GM21717 (cell line): Measurements from ENCODE around the gene DENND1A.

ENCODE experiments used
- ATAC-seq: cut with Tn5 transposase; IDR thresholded peaks from one replicate; pipeline ENCODE4 v1.9.1; 2021; ENCODE audit warnings: mild to moderate bottlenecking, moderate library complexity; ENCODE audit not compliant: unreplicated experiment

Gene DENND1A

DNA sequence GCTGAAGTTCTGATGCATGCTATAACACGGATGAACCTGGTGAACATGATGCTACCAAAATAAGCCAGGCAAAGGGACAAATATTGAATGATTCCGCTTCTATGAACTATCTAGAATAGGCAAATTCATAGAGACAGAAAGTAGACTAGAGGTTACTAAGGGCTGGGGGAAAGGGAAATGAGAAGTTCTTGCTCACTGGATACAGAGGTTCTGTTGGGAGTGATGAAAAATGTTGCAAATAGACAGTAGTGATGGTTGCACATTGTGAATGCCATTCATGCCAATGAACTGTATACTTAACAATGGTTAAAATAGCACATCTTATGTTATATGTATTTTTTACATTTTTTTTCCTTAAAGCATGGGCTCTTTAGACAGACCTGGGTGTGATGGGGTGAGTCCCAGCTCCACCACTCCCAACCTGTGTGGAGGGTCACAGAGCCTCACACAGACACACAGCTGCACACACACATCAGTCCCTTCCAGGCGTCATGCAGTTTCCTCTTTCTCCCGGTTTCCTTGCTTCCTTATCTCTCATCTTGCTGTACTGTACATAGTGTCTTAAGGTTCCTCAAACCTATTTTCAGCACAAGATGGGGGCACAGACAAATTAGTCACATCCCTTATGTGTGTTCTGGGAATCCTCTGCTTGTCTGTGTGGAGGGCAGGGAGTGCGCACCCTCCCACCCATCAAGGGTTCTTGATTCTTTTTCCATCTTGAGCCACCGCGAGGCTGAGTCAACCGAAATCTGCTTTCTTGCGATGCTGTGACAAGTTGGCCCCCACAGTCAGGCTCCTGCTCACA lies 381.0 kb downstream of the DENND1A start:
- no peak for ATAC-seq

- ATAC-seq, result no peak
These were observed 385.7 kb downstream of the DENND1A start for GRCh38 chr9:123544007-123544827.

GRCh38 chr9:123543492-123543891 lies 386.4 kb downstream of the DENND1A start:
- no peak for ATAC-seq

GRCh38 chr9:123542435-123543225 lies 387.3 kb downstream of the DENND1A start:
- ATAC-seq, result no peak

GRCh38 chr9:123541411-123541810 lies 388.5 kb downstream of the DENND1A start:
- no peak for ATAC-seq

DNA sequence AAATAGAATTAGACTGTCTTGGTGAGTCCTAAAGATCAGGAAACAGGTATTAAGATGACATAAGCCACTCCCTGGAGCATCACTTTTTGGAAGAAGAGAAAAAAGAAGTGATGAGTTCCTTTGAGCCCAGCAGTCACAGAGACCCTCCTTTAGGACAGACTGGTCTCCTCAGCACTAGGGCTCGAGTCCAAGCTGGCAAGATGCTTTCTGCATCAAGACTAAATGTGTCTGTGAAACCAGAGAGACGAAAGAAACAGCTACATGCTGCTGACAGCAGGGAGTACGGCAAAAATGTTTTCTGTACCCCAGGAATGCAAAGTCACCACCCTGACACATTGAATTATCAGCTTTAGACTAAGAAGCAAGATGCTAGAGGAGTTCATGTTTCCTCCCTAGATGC lies 389.5 kb downstream of the DENND1A start:
- ATAC-seq, result no peak

DNA sequence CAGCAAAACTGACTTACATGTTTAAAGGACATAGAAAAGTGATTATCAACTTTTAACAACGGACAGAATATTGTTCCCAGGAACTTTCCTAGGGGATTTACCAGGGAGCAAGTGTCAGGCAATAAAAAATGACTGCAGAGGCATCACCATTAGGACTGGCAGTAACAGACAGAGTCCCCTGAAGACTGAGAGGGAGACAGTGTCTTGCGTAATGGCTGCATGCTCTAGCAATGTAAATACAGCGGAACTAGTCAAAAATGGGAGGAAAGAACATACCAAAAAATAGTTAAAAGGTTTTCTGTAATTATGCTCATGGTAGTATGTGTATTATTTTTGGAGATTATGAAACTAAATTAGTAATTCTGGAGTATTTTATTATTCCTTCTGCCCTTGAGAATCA lies 392.1 kb downstream of the DENND1A start:
- no peak for ATAC-seq

- ATAC-seq, result no peak
These were observed 393.5 kb downstream of the DENND1A start for GRCh38 chr9:123536455-123536868.

GRCh38 chr9:123534336-123534735 lies 395.6 kb downstream of the DENND1A start:
- ATAC-seq, result no peak

DNA sequence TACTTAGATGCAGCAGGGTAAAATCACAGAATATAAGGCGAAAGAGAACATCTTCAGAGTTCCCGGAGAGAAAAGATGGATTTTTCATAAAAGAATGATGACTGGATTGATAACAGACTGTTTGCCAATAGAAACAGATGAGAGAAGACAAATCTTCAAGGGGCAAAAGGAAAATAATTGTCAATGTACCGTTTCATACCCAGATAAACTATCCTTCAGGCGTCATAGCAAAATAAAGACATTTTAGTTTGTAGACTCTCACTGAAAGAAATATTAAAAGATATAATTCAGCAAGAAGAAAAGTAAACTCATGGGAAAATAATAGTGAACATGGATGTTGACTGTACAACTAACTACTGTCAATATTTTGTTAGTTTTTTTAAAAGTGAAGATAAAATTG lies 399.7 kb downstream of the DENND1A start:
- no peak for ATAC-seq

DNA sequence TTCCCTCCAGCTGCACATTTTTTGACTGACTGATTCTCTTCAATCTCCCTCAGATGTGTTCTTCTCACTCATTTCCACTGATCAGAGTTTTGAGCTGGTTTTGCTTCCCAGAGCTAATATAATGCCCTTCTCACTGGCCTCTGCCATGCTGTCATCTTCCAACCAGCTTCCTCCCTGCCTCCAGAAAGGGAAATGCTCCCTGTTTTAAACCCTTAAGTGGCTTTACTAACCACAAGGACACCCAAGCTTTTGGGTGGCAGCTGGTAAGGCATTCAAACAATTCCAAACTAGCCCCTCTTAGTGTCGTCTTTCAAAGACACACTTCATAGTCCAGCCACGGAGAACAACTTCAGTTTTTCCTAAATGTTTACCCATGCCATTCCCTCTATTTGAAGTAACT lies 401.4 kb downstream of the DENND1A start:
- no peak for ATAC-seq

DNA sequence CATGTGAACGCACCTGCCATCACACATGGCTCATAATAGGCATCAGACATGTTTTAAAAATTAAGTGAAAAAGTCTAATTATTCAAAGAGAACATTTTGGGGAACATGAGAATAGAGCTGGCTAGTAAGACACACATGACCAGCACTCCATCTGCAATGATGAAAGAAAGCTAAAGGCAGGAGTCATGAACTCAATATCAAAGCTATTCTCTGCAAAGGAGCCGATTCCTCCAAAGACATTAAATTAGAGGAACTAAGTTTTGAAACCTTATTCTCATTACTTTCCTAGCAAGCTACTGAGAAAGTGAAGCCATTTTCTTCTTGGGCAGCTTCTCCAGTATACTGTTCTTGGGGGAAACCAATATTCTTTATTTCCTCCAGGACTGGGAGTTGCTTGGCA lies 401.9 kb downstream of the DENND1A start:
- no peak for ATAC-seq

- ATAC-seq, result no peak
These were observed 404.0 kb downstream of the DENND1A start for GRCh38 chr9:123525957-123526356.

- ATAC-seq, result no peak
These were observed 404.5 kb downstream of the DENND1A start for GRCh38 chr9:123525424-123525823.

DNA sequence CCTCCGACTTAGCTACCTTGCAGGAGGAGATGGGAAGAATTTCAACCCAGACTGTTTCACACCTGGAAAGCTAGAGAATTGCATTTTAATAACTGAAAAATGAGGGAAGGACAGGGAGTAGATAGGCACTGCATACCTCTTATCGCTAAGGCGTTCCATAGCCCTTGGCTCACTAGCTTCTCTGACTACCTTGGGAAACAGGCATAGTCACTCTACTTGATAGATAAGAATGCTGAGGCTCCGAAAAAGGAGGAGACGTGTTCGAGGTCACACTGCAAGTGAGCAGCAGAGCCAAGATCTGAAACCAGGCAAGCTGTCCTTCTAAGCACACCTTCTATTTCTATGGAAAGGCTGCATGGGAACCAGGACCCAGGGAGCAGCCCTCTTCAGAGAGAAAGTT lies 405.1 kb downstream of the DENND1A start:
- ATAC-seq, result no peak

DNA sequence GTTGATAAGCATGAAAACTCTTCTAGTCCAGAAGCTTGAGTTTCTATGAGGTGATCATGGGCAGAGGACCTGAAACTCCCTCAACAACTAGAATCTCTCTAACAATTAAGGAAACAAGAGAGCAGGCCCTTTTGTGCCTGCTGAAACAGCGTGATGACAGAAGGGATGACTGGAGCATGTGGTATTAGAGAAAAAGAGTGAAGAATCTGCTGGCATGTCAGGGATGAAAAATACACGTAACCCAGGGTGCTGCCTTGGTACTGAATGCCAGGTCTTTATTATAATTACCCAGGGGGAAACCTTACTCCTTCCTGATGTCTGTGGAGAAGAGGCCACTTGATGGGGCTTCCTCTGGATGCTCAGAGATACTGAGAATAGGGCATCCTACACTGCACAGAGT lies 406.1 kb downstream of the DENND1A start:
- ATAC-seq, result no peak

DNA sequence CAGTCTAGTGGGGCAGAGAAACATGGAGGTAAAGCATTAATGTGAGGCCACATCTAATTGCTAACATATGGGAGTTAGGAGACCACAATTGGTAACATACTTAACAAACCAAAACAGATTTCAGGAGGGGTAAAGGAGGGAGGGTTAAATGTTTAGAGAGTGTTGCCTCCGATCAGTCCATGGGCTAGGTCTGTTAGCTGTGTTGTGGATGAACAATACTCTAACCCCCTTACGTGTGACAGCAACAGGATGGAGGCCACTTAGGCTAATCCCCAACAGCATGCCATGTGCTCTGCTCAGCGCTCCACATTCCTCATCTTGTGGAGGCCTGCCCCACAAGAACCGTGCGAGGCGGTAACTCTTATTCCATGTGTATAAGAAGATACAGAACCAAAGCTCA lies 406.9 kb downstream of the DENND1A start:
- ATAC-seq, result no peak

- no peak for ATAC-seq
These were observed 407.7 kb downstream of the DENND1A start for GRCh38 chr9:123522251-123522650.

- ATAC-seq, result no peak
These were observed 411.6 kb downstream of the DENND1A start for GRCh38 chr9:123518338-123518737.

DNA sequence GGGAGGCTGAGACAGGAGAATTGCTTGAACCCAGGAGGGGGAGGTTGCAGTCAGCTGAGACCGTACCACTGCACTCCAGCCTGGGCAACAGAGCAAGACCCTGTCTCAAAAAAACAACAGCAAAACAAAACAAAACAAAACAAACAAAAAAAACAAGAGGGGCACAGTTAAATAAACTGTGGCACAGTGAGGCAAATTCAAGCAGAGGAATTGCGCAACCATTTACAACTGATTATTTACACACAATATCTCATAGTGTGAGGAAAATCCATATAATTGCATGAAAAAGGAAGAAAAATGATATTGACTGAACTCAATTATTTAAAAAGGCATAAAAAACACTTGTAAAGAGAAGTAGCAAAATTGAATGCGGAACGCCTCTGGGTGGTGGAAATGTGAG lies 412.4 kb downstream of the DENND1A start:
- ATAC-seq, result no peak

DNA sequence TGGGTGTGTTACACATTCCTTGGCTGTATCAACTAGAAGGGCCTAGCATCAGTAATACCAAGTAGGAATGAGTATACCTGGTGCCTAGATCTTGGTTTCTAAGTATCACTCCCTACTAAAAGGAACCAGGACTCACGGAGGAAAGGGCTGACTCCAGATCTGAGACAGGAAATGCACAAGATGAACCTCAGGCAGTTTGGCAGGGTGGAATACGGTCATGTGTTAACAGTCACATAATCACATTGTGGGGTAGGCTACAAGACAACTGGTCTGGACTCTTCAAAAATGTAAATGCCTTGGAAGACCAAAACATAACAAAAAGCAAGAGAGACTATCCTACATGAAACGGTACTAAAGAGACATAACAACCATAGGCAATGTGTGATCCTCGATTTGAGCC lies 415.2 kb downstream of the DENND1A start:
- no peak for ATAC-seq
